Upper lobe of left lung (tissue), 4 donors: ENCODE results near the gene AMIGO3.
"Not testable (repeated sequence)": the region's sequence is repeated elsewhere in the genome, so short reads cannot be mapped to it uniquely, and the experiment has no call there.

Experiments
- POLR2A ChIP-seq, 4 donors: fragments of 450-650 bp; IDR thresholded peaks; one replicate each; pipeline ENCODE4 v1.5.1; 2016 to 2017; ENCODE audit warnings: antibody characterized with exemption in 4 of 4, mild to moderate bottlenecking in 2 of 4
- TF ChIP-seq, protein P1 (sequence below), 6 experiments: fragments of 450-650 bp in 4 of 6; fragments of 200-600 bp in 2 of 6; sonication (generic) in 2 of 6; IDR thresholded peaks; one replicate each; pipeline ENCODE4 v1.5.1; 2016 to 2019; ENCODE audit warnings: antibody characterized with exemption in 6 of 6

GRCh38 chr3:49694409-49695070, 24.9 kb downstream of the AMIGO3 start:
- TF ChIP-seq, protein P1, sequence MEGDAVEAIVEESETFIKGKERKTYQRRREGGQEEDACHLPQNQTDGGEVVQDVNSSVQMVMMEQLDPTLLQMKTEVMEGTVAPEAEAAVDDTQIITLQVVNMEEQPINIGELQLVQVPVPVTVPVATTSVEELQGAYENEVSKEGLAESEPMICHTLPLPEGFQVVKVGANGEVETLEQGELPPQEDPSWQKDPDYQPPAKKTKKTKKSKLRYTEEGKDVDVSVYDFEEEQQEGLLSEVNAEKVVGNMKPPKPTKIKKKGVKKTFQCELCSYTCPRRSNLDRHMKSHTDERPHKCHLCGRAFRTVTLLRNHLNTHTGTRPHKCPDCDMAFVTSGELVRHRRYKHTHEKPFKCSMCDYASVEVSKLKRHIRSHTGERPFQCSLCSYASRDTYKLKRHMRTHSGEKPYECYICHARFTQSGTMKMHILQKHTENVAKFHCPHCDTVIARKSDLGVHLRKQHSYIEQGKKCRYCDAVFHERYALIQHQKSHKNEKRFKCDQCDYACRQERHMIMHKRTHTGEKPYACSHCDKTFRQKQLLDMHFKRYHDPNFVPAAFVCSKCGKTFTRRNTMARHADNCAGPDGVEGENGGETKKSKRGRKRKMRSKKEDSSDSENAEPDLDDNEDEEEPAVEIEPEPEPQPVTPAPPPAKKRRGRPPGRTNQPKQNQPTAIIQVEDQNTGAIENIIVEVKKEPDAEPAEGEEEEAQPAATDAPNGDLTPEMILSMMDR (IDR thresholded peaks at IDR 0.05), result not testable (repeated sequence)
- TF ChIP-seq POLR2A (IDR thresholded peaks at IDR 0.05), result not testable (repeated sequence)
